DMS53 treated with DMSO at 0.1 percent for 48 hours (cell line): Measurements from ENCODE around the gene PLS1.
"Not testable (repeated sequence)": the region's sequence is repeated elsewhere in the genome, so short reads cannot be mapped to it uniquely, and the experiment has no call there.

ENCODE experiments used
- DNase-seq: peaks from one replicate; lab custom pipeline; 2025; ENCODE audit not compliant: unreplicated experiment; lab: John Stamatoyannopoulos, UW

PLS1 gene

GRCh38 chr3:142690613-142691012 is 94.4 kb downstream of the PLS1 start:
- no peak for DNase-seq

- no peak for DNase-seq
Measured at GRCh38 chr3:142691527-142691926, 95.3 kb downstream of the PLS1 start.

GRCh38 chr3:142693136-142693853 is 97.1 kb downstream of the PLS1 start:
- no peak for DNase-seq

GRCh38 chr3:142694225-142694624 is 98.0 kb downstream of the PLS1 start:
- DNase-seq = no peak

- DNase-seq = no peak
Measured at GRCh38 chr3:142705198-142705597, 109.0 kb downstream of the PLS1 start.

GRCh38 chr3:142706321-142707127 is 110.3 kb downstream of the PLS1 start:
- no peak for DNase-seq

GRCh38 chr3:142709207-142709606 is 113.0 kb downstream of the PLS1 start:
- DNase-seq = no peak

GRCh38 chr3:142714882-142715281 is 118.7 kb downstream of the PLS1 start:
- DNase-seq = not testable (repeated sequence)

- no peak for DNase-seq
Measured at GRCh38 chr3:142716102-142716501, 119.9 kb downstream of the PLS1 start.

GRCh38 chr3:142723665-142723967 is 127.4 kb downstream of the PLS1 start:
- DNase-seq = no peak

- DNase-seq = peak; percentile 65
Measured at GRCh38 chr3:142723968-142724681, 127.9 kb downstream of the PLS1 start, which contains the start of gene TRPC1. Gene TRPC1, plus strand, starts transcription at chr3:142724034. Its CDS starts 526 bp downstream, at chr3:142724560.

- no peak for DNase-seq
Measured at GRCh38 chr3:142724682-142725356, 128.6 kb downstream of the PLS1 start.

- no peak for DNase-seq
Measured at GRCh38 chr3:142725357-142725739, 129.2 kb downstream of the PLS1 start.

- DNase-seq = no peak
Measured at GRCh38 chr3:142726017-142726416, 129.8 kb downstream of the PLS1 start.

- DNase-seq = no peak
Measured at GRCh38 chr3:142732066-142732465, 135.9 kb downstream of the PLS1 start.

- no peak for DNase-seq
Measured at GRCh38 chr3:142734834-142735233, 138.6 kb downstream of the PLS1 start.

- DNase-seq = no peak
Measured at GRCh38 chr3:142735462-142735861, 139.3 kb downstream of the PLS1 start.

- DNase-seq = no peak
Measured at GRCh38 chr3:142738396-142738795, 142.2 kb downstream of the PLS1 start.

- no peak for DNase-seq
Measured at GRCh38 chr3:142746646-142747045, 150.5 kb downstream of the PLS1 start.

GRCh38 chr3:142750531-142750930 is 154.3 kb downstream of the PLS1 start:
- DNase-seq = not testable (repeated sequence)

- not testable (repeated sequence) for DNase-seq
Measured at GRCh38 chr3:142752605-142753004, 156.4 kb downstream of the PLS1 start.
